Mammary epithelial cell (primary cell): ENCODE measurements around the gene CLTCL1.

ENCODE experiments used
- EZH2 ChIP-seq: IDR thresholded peaks from 2 replicates; pipeline ENCODE4 v1.6.1; 2012; ENCODE audit warnings: low read length, inconsistent platforms, borderline replicate concordance
- TF ChIP-seq, protein P1 (sequence below), 2 donors: IDR thresholded peaks in 1 of 2; conservative IDR thresholded peaks in 1 of 2; 2 replicates each; pipeline ENCODE4 v1.5.1; 2011 to 2012; ENCODE audit warnings: inconsistent platforms in 2 of 2, low read length in 2 of 2, mild to moderate bottlenecking in 2 of 2, control low read depth in 1 of 2, low read depth in 1 of 2; ENCODE audit not compliant: insufficient read depth in 1 of 2; ENCODE audit errors: extremely low read depth in 1 of 2

GRCh38 chr22:19184276-19184997 lies 107.1 kb downstream of the CLTCL1 start:
- TF ChIP-seq, protein P1, sequence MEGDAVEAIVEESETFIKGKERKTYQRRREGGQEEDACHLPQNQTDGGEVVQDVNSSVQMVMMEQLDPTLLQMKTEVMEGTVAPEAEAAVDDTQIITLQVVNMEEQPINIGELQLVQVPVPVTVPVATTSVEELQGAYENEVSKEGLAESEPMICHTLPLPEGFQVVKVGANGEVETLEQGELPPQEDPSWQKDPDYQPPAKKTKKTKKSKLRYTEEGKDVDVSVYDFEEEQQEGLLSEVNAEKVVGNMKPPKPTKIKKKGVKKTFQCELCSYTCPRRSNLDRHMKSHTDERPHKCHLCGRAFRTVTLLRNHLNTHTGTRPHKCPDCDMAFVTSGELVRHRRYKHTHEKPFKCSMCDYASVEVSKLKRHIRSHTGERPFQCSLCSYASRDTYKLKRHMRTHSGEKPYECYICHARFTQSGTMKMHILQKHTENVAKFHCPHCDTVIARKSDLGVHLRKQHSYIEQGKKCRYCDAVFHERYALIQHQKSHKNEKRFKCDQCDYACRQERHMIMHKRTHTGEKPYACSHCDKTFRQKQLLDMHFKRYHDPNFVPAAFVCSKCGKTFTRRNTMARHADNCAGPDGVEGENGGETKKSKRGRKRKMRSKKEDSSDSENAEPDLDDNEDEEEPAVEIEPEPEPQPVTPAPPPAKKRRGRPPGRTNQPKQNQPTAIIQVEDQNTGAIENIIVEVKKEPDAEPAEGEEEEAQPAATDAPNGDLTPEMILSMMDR (conservative IDR thresholded peaks at IDR 0.05 in 1 of 2, IDR thresholded peaks at IDR 0.05 in 1 of 2; ENCODE audit: extremely low read depth in 1 of 2, insufficient read depth in 1 of 2, low read depth in 1 of 2, low read length in 2 of 2): no peak
- TF ChIP-seq EZH2: no peak
